CD14-positive monocyte (primary cell): Measurements from ENCODE around the gene ALKBH8. TPM values are rescaled to one million over a fixed set of nuclear protein-coding genes. Genes with fewer than 3 reads are reported as not detected.

ENCODE experiments used
- DNase-seq, 3 donors: peaks; one replicate each; pipeline ENCODE4 v3.0.0-alpha.2; 2011 to 2022
- H2AFZ ChIP-seq: 2 replicates; pipeline ENCODE4 v1.6.0; 2012; ENCODE audit warnings: mild to moderate bottlenecking, low read depth, low read length, inconsistent platforms; ENCODE audit not compliant: insufficient read depth, poor library complexity, severe bottlenecking
- H3K27ac ChIP-seq, 2 donors: 1 replicate in 1 of 2; 2 replicates in 1 of 2; pipeline ENCODE4 v1.5.1; 2012 to 2013; ENCODE audit warnings: low read length in 2 of 2, control low read depth in 1 of 2, inconsistent platforms in 1 of 2, low read depth in 1 of 2, mild to moderate bottlenecking in 1 of 2
- H3K27me3 ChIP-seq, 2 donors: one replicate each; pipeline versions ENCODE4 v1.6.0 to v1.6.1; 2011 to 2013; ENCODE audit warnings: low read length in 2 of 2; ENCODE audit not compliant: control insufficient read depth in 2 of 2, insufficient read depth in 2 of 2
- H3K36me3 ChIP-seq, 2 donors: replicated peaks in 1 of 2; 1 replicate in 1 of 2; 2 replicates in 1 of 2; pipeline versions ENCODE4 v1.5.1 to v1.6.1; 2012 to 2013; ENCODE audit warnings: low read length in 2 of 2, control low read depth in 1 of 2, inconsistent platforms in 1 of 2, mild to moderate bottlenecking in 1 of 2; ENCODE audit not compliant: insufficient read depth in 2 of 2, control insufficient read depth in 1 of 2
- H3K4me1 ChIP-seq, 2 donors: 1 replicate in 1 of 2; 2 replicates in 1 of 2; pipeline versions ENCODE4 v1.5.1 to v1.6.1; 2012 to 2013; ENCODE audit warnings: low read length in 2 of 2, control low read depth in 1 of 2, inconsistent platforms in 1 of 2, mild to moderate bottlenecking in 1 of 2, moderate library complexity in 1 of 2; ENCODE audit not compliant: insufficient read depth in 2 of 2, control insufficient read depth in 1 of 2
- H3K4me2 ChIP-seq: replicated peaks from 2 replicates; pipeline ENCODE3; 2012; ENCODE audit warnings: low read length, moderate library complexity, mild to moderate bottlenecking; ENCODE audit not compliant: poor library complexity, severe bottlenecking; ENCODE audit errors: extremely low read depth
- H3K4me3 ChIP-seq, 3 experiments: fragments of 200-600 bp in 1 of 3; sonication (generic) in 1 of 3; replicated peaks in 1 of 3; 1 replicate in 2 of 3; 2 replicates in 1 of 3; pipeline ENCODE4 v1.5.1; 2011 to 2013; ENCODE audit warnings: low read length in 3 of 3, mild to moderate bottlenecking in 3 of 3, control low read depth in 2 of 3, low read depth in 2 of 3, inconsistent platforms in 1 of 3, moderate library complexity in 1 of 3
- H3K79me2 ChIP-seq: 2 replicates; pipeline ENCODE4 v1.6.0; 2012; ENCODE audit warnings: mild to moderate bottlenecking, control low read depth, inconsistent platforms, low read length, moderate library complexity; ENCODE audit not compliant: insufficient read depth
- H3K9ac ChIP-seq: 2 replicates; pipeline ENCODE4 v1.6.0; 2017; ENCODE audit warnings: low read length, mild to moderate bottlenecking; ENCODE audit not compliant: insufficient read depth, poor library complexity, severe bottlenecking
- H3K9me3 ChIP-seq, 2 donors: replicated peaks in 1 of 2; 1 replicate in 1 of 2; 2 replicates in 1 of 2; pipeline versions ENCODE4 v1.5.1 to v1.6.1; 2012 to 2013; ENCODE audit warnings: low read length in 2 of 2, control low read depth in 1 of 2; ENCODE audit not compliant: control insufficient read depth in 1 of 2, insufficient read depth in 1 of 2
- H4K20me1 ChIP-seq: 2 replicates; pipeline ENCODE4 v1.6.0; 2012; ENCODE audit warnings: mild to moderate bottlenecking, low read length, control low read depth, moderate library complexity; ENCODE audit not compliant: insufficient read depth
- H3K27ac Mint-ChIP-seq, 7 donors: one replicate each; pipeline ENCODE4 v1.8.0; 2020; ENCODE audit warnings: mild to moderate bottlenecking in 7 of 7, mixed read lengths in 7 of 7, moderate library complexity in 6 of 7, inconsistent platforms in 2 of 7
- H3K27me3 Mint-ChIP-seq, 3 donors: one replicate each; pipeline ENCODE4 v1.8.0; 2021 to 2022; ENCODE audit warnings: low read depth in 3 of 3, mild to moderate bottlenecking in 3 of 3, mixed read lengths in 3 of 3, moderate library complexity in 3 of 3, inconsistent platforms in 1 of 3
- H3K36me3 Mint-ChIP-seq, 2 donors: one replicate each; pipeline ENCODE4 v1.8.0; 2020; ENCODE audit warnings: mixed read lengths in 2 of 2, inconsistent platforms in 1 of 2, mild to moderate bottlenecking in 1 of 2
- H3K4me1 Mint-ChIP-seq: one replicate; pipeline ENCODE4 v1.8.0; 2020; ENCODE audit warnings: mild to moderate bottlenecking, mixed read lengths
- H3K4me3 Mint-ChIP-seq, 2 donors: one replicate each; pipeline ENCODE4 v1.8.0; 2020; ENCODE audit warnings: mild to moderate bottlenecking in 2 of 2, mixed read lengths in 2 of 2, moderate library complexity in 1 of 2
- H3K9me3 Mint-ChIP-seq, 7 donors: one replicate each; pipeline ENCODE4 v1.8.0; 2020 to 2022; ENCODE audit warnings: mixed read lengths in 7 of 7, mild to moderate bottlenecking in 6 of 7, moderate library complexity in 6 of 7, inconsistent platforms in 2 of 7
- CTCF ChIP-seq: fragments of 200-600 bp; IDR thresholded peaks from one replicate; pipeline ENCODE4 v1.8.0; 2022; ENCODE audit warnings: antibody characterized with exemption, mild to moderate bottlenecking
- WGBS: methylation state at CpG from one replicate; pipeline ENCODE4 v1.1.5; 2013; ENCODE audit warnings: missing lambda C conversion rate; ENCODE audit not compliant: insufficient coverage; 5-methylcytosine and 5-hydroxymethylcytosine counted together
- intact Hi-C, 2 donors: fragments of 100-400 bp; cut with micrococcal nuclease; formaldehyde crosslinking; loops; one replicate each; pipeline versions ENCODE4 v1.15.0 to v1.15.1; 2023
- polyA plus RNA-seq, 3 donors: library from polyadenylated mRNA; depleted of rRNA in 1 of 3; unstranded in 2 of 3; stranded (reverse) in 1 of 3; fragments of 300-500 nt in 2 of 3; fragments of >200 nt in 1 of 3; fragmentation: Illumina TruSeq in 2 of 3; gene quantifications; 1 replicate in 2 of 3; 2 replicates in 1 of 3; pipeline ENCODE4 v1.2.3, GENCODE V29; 2012 to 2021

Gene ALKBH8
- polyA plus RNA-seq, 3 donors, result 0.83 to 2.6 (median 1.8) TPM

DNA sequence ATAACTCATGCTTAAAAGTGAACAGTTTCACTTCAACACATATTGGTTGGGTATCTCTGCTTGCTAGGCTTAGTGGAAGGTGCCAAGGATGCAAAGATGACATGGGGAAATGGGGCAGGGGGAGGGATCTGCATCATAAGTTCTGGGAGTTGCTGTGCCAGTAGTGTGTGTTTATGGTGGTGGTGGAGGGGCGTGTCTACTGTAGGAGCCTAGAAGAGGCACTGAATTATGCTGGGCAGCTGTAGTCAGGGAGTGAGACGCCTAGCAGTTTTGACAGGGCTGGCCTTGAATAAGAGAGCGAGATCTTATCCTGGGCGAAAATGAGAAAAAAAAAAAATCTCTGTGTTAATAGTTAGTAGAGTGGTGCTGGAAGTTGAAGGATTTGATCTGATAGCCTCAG lies 28.4 kb upstream of the ALKBH8 start:
- H2AFZ ChIP-seq, result no peak overlapping the region
- 41% methylated on average over 4 of the region's 4 CpGs for WGBS

DNA sequence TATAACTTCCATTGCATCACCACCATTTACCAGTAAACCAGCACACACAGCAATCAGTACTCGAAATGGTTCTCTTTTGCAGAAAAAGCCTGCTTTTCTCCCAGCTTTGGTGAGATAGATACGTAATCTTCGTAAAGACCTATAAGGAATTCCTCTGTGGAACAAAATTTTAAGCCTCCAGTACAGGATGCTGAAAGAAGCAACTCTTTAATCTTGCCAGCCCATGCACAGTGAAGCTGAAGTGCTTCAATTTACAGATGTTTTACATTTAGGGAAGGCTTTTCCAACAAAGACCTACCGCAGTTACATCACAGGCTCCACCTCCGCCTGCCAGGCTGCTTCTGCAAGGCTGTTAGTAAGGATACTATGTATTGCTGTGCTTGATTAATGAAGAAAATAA lies 27.3 kb upstream of the ALKBH8 start:
- H3K27me3 Mint-ChIP-seq, result peaks cover 74 to 85% (median 75%) of the 10 kb centered on the region in 3 donors
- 40% methylated on average over 1 of the region's 5 CpGs for WGBS
- peaks cover 71 to 96% of the 10 kb centered on the region in 2 donors for H3K27me3 ChIP-seq
- no peaks in the 10 kb centered on the region for H3K36me3 ChIP-seq
- H3K27ac ChIP-seq, result no peak overlapping the region
- TF ChIP-seq CTCF, result no peak
- H3K36me3 Mint-ChIP-seq, result peaks cover 3 to 5% of the 10 kb centered on the region in 2 donors
- no peak overlapping the region for H2AFZ ChIP-seq
- peaks cover 0 to 25% of the 10 kb centered on the region in 2 donors for H3K9me3 ChIP-seq
- no peaks in the 10 kb centered on the region for H3K79me2 ChIP-seq
- DNase-seq, result no peak
- H3K9me3 Mint-ChIP-seq, result peaks cover 0 to 22% (median 10%) of the 10 kb centered on the region in 7 donors
- no peak overlapping the region for H3K9ac ChIP-seq
- intact Hi-C loops, result no loop called here
- H3K4me3 Mint-ChIP-seq, result peak overlapping the region in 1 of 2 donors; percentile 89
- H3K27ac Mint-ChIP-seq, result no peak overlapping the region
- no peak overlapping the region for H3K4me3 ChIP-seq
- H4K20me1 ChIP-seq, result no peaks in the 10 kb centered on the region
- H3K4me1 Mint-ChIP-seq, result peaks cover 16% of the 10 kb centered on the region
- no peak overlapping the region for H3K4me2 ChIP-seq
- H3K4me1 ChIP-seq, result peaks cover 11 to 12% of the 10 kb centered on the region in 2 donors

More for the DNA sequence above, 28.4 kb upstream of the ALKBH8 start:
- Mint-ChIP-seq H3K4me3 (peak overlapping the region in 1 of 2 donors; percentile 16), H3K27me3 (peaks cover 66 to 75% (median 67%) of the 10 kb centered on the region in 3 donors), H3K4me1 (peaks cover 16% of the 10 kb centered on the region), H3K27ac (no peak overlapping the region), H3K9me3 (peaks cover 0 to 18% (median 10%) of the 10 kb centered on the region in 7 donors), H3K36me3 (peaks cover 3 to 5% of the 10 kb centered on the region in 2 donors)
- Histone ChIP-seq H4K20me1 (no peaks in the 10 kb centered on the region), H3K4me3 (no peak overlapping the region), H3K9ac (no peak overlapping the region), H3K4me2 (no peak overlapping the region), H3K4me1 (peaks cover 11 to 12% of the 10 kb centered on the region in 2 donors), H3K36me3 (no peaks in the 10 kb centered on the region), H3K27ac (no peak overlapping the region), H3K9me3 (peaks cover 0 to 20% of the 10 kb centered on the region in 2 donors), H3K79me2 (no peaks in the 10 kb centered on the region), H3K27me3 (peaks cover 60 to 85% of the 10 kb centered on the region in 2 donors)
- TF ChIP-seq CTCF, result no peak
- intact Hi-C loops, result no loop called here
- DNase-seq, result no peak
